Forelimb muscle (tissue), 1 donor: Measurements from ENCODE around the gene CDH11. TPM values are rescaled to one million over a fixed set of nuclear protein-coding genes. Genes with fewer than 3 reads are reported as not detected.

Experiments used
- DNase-seq: peaks from one replicate; pipeline ENCODE4 v3.0.0-alpha.2; 2013; ENCODE audit warnings: low read depth
- polyA plus RNA-seq: library from polyadenylated mRNA; unstranded; fragments of 120-200 nt; gene quantifications from one replicate; pipeline ENCODE4 v1.2.1, GENCODE V29; 2013; ENCODE audit not compliant: insufficient read length

The CDH11 gene
- polyA plus RNA-seq, 1 donor = 43.2 TPM

DNA sequence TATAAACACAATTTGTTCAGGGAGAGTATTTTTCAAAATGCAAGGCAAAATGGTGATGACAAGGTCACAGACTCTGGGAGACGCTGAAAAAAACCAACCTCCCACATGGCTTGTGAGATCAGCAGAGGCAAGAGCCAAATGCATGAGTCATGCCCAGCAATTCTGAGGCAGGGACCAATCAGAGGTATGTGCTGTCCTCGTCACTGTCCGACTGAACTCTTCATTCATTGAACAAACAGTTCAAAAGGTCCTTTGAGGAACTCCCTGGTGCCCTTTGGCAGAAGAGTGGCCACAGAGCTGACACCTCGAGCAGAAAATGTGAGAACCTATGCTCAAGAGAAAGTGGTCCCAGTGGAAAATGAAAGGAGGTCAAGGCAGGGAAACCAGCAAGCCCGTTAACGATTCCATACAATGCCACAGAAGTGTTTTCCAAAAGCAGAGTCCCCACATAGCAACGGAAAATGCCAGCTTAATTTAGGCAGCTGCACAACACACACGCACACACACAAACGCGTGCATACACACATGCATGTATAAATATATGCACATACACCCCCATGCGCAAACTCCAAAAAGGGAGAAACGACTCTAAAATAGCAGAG lies 50.9 kb downstream of the CDH11 start:
- DNase-seq = no peak

DNA sequence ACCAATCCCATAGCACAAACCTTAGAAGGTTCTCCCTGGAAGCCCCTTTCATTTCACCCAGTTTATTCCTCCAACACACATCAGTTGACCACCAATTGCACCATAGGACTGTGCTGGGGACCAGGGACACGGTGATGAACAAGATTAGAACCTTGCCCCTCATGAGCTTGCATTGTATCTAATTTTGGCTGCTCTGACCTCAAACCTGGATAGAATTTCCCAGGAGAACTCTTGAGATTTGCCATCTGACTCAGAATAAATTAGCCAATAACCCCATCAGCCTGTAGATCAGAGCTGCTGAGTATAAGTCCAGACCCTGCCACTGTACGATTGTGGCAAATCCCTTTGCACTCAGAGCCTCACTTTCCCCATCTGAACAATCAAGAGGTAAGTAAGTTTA lies 52.1 kb downstream of the CDH11 start:
- no peak for DNase-seq

DNA sequence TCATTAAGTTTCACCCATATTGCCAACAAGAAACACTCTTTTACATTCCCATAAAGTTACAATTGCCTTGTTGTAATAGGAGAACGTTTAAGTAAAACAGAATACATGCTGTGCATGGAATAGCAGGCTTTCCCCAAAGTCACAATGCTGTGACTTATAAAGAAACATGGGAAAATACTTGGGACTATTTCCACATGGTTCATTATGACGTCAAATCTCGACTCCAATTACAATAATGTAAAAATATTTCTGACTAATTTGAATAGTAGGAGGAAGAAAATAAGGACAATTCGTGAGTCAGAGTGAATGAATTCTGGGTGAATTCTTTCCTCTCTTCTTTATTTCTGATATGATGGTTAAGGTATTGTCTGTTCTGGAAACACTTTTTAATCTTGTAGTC lies 52.8 kb downstream of the CDH11 start:
- no peak for DNase-seq

DNA sequence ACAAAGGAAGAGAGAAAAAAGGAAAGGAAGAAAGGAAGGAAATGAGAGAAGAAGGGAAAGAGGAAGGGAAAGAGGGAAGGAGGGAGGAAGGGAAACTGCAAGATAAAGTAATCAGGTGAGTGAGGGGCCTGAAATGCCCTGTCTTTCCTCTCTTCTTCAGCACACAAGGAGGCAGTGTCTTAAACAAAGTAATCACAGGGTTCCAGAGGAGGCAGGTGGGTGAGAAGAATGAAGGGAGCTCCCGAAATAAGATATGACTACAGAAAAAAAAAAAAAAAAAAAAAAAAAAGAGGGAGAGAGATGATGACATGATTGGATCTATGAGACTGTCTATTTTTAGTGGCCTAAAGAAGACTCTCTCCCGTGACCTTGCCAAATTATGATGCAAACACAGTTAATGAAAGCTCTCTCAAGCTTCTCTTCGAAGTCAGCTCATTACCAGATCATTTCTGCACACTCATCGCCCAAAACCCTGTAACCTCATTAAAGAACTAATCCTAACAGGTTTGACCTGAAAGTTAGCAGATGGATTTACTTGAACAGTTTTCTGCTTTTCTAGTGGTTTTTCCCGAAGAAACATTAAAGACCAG lies 53.6 kb downstream of the CDH11 start:
- DNase-seq = no peak

DNA sequence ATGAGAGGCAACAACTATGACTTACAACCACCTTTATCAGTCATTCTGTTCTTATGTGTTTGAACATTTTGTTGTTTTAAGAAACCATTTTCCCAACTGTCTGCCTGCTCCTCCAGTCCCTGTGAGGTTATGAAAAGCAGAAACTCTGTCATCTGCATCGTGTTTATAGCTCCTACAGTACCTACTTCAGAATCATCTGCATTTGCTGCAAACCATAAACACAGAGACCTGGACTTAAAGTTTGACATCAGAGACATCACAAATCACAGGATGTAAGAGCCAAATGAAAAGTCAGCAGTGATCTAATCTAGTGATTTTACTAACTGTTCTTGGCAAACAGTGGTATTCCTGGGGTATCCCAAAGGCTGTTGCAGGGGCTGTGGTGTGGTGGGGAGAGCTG lies 55.2 kb downstream of the CDH11 start:
- no peak for DNase-seq

DNA sequence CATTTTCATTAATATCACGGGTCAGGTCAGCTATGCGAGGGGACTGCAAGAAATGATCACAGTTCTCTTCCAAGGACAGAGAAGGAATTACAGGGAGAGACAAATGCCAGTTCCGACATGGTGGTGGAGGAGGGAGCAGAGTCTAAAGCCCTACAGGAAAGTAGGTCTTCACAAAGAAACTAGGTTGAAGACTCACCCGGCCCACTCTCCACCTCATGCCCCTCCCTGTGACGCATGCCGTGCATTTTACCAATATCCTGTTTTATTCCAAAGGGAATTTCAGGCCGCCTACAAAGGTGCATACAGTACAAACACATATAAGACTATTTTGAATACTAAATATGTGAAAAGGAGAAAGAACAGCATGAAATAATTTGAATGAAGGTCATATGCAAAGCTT lies 56.8 kb downstream of the CDH11 start:
- DNase-seq = no peak

DNA sequence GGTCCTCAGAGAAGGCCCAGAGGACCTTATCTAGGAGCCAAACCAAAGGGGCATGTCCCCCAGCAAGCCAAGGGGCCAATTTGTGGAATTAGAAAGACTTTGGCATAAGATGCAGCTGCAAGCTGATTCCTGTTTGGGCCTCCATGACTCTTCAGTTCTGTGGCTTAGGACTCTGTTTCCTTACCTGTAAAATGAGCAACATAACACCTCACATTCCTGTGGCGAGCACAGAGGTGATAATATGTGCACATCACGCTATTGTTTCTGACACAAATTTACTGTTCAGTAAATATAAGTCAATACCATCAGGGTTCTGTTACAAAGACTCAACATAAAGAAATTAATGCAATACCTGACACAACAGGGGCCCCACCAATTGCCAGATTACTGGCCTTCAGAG lies 57.7 kb downstream of the CDH11 start:
- DNase-seq = no peak

DNA sequence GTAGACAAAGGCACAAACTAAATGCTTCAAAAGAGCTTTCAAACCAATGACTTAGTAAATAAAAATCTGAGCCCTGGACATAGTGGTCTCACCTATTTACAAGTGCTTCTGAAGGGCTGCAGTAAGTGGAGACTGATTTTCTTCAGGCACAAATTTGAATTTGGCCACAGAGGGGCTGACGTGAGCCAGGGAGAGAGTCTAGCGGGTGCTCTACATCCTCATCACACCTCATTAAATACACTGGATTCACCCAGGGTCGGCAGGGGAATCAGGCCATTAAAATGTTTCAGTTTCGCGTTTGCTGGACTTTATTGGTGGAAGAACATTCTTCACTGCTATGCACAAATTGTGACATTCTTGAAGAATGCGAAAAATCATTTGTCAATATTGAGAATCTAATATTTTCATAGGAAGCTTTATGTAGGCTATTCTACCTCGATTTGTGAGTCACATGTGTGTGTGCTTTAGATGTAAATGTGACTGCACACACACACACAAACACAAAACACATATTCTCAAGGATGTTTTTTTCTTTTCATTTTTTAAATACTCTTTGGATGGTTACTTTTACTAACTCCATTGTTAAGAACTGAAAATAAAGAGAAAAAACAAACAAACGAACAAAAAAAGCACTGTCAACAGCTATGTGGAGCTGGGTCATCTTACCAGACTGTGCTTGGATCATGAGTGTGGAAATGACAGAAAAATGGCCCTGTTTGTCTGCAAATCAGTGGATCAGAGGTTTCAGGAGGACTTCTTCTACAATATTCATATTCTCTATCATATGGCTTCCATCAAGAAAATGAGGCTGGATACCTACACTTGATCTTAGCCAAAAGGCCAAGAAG lies 58.9 kb downstream of the CDH11 start:
- no peak for DNase-seq

DNA sequence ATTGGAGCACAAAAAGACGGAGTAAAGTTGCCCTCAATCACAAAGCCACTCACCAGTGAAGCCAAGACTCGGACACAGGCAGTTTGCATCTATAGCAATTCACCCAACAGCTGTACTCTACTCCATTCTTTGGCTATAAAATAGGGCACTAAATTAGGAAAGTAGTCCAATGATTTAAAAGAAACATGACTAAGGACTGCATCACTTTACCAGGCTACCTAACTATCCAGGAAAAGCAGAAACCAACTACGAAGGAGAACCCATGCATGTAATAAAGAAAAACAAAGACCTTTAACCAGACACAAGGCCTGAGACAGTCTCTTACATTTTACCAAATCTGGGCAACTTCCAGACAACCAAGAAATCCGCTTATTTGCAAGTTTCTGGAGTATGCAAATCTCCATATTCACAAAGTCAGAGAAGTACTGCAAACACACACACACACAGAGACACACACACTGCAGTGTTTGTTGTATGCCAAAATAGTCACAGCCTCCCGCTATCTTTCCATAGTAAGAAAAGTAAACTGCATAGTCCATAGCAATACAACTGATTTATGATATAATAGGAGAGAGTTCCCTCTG lies 59.8 kb downstream of the CDH11 start:
- no peak for DNase-seq

DNA sequence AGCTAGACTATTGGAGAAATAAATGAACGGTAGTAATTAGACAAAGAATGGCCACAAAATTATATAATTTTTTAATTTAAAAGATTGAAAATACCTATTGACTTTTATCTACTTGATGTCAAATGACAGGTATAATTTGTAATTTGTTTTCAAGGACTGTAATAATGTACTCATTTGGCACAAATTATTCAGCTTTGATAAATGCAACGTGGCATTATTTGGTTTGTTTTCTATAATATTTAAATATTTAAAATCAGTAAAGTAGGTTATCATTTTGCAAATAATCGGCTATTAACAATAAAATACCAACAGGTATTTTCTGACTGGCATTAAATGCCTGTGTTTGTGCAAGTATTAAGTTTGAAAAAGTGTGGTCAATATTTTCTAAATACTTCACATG lies 60.6 kb downstream of the CDH11 start:
- no peak for DNase-seq

DNA sequence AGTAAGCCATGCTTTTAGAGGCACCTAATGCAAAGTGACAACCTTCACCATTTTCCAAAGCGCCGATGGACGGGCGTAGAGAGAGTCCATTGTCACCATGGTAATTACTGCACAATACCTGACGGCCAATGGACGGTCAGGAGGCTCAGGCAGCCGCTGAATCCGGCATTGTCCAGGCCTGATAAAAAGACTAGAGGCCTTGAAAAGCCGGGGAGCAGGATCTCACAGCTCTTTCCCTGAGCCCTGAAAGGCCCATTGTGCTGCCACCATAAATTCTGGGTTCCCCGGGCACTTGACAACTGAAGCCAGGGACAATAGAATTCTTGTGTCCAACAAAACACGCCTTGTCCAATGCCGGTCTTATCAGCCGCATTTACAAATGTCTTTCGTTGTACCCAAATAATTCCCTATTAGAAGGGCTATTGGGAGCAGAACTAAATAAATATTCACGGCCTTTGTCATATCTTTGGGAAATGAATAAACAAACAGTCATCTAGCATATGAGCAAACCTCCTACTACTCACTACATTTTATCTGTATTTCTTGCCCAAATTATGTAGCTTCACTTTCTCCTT lies 62.4 kb downstream of the CDH11 start:
- DNase-seq = no peak

DNA sequence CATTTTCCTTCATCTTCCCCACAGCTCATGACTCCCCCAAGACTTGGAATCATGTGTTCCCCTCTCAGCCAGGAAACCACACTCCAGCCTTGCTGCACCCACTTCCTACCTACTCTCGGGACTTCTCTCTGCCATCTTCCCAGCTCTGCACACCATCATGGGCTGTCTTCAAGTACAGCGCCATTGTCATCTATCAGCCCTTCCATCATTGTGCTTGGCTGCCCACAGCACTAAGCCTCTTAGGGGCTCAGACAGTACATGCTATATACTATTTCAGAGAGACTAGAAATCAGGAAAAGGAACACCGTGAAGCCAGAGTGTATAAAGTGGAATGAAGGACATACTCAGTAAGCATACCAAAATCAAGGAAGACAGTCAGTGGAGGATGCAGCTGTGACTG lies 64.7 kb downstream of the CDH11 start:
- no peak for DNase-seq

DNA sequence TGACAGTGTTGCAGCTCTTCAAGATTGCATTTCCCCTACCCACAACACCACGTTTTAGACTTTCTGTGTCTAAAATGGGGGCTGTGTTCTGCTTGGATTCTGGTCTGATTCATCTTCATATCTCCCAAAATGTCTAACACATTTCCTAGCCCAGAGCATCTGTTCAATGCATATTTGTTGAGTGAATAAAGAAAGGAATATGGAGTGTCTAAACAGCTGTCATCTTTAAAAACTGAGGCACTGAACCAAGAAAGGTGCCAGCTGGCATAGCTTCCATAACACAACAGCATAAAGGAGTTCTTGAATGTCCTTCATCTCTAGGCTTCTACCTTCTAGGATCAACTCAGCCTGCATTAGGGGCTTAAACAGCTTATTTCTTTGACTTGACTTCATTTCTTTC lies 67.4 kb downstream of the CDH11 start:
- DNase-seq = no peak

DNA sequence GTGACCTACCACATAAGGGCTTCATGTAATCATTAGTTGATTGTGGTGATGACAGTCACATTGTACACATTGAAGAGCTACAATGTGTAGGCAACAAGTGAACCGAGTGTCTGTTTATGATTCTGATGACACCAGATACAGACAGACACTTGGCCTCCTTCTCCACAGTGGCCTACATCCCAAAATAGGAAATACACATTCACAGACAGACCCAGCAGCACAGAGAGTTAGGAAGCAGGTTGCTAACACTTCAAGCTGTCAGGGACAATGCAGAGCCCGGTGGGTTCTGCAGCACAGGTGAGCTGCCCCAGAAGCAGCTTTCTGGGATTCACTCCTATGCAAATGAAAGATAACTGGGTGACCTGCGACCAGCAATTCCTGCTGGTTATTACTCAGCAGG lies 72.2 kb downstream of the CDH11 start:
- DNase-seq = no peak

DNA sequence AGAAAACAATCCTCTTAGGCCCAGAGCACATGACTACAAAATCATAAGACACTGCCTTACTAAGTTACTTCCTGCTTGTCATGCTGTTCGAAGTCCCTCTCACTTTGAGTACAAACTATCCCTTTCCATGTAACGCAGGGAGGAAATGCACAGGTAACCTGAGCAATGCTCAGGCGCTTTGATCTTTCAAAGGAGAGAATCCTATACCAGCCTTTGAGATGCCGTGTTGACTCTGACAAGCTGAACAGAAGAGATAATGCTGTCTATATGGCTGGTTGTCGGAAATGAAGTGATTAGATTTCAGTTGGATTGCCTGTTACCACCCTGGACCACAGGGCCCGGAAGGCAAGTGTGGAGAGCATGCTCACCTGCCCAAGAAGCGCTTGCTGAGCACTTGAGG lies 75.9 kb downstream of the CDH11 start:
- DNase-seq = no peak

DNA sequence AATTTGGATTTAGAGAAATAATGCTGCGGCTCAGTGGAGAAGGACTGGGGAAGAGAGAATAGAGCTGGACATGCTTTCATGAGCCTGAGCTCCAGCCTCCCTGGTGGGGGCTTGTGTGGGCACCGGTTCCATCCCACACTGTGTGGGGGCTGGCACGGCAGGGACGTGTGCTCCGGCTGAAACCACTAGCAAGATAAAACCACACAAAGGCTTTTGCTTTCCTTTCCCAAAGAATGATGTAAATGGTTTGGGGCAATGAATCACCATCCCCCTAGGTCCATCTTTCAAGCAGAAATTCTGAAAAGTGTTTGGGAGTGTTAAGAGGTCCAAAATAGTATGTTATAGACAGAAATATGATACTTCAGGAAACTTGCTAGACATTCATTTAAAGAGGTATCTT lies 77.0 kb downstream of the CDH11 start:
- no peak for DNase-seq

DNA sequence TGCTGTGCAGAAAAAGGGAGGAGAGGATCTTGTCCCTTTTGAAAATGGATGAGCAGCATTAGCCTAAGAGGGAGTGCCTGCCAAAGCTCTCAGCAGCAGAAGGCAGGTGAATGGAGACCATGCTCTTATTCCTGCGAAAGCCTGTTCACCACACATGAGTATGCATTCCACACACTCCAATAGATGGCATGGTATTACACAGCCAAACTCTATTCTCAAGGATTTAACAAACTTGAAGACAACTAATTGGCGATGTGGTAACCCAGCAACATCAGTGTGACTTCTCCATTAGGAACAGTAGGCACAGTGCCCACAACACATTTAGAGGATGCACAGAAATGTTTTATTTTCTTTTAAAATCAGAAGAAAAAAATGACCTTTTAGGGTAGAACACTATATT lies 77.8 kb downstream of the CDH11 start:
- DNase-seq = no peak

DNA sequence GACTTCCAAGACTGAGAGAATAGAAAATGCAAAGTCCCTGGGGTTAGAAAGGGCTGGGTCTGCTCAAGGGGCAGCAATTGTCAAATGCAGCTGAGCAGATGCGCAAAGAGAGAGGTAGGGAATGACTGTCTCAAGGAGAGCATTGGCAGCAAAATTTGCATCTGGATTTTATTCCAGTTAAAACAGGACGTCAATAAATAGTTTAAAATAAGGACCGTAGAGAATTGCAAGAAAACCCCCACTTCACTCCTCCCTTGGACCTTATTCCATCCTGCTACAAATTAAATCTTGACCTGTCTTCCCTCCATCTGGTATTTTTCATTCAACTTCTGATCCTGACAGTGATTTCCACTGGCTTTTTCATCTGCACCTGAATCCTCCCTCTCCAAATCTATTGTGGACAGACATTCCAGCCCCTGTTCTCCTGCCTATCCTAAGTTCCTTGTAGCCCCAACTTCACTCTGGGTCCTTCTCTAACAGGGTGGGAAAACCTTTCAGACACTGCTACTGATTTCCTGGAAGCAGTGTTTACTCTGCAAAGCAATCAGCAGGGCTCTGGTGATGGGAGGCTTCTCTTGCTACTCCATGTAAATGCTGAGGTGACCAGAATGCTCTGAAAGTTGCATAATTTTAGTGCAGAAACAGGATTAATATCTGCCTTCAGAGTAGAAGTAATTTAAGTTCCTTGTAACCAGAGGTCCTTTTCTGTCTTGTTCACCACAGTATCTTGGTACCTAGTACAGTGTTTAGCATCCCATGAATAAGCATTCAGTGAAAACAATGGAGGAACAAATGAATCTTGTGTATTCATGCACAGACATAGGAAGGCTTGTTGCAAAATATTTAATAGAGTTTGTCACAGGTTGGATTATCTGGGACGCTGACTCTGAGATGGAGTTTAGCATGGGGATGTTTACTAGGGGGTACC lies 79.2 kb downstream of the CDH11 start:
- DNase-seq = no peak

DNA sequence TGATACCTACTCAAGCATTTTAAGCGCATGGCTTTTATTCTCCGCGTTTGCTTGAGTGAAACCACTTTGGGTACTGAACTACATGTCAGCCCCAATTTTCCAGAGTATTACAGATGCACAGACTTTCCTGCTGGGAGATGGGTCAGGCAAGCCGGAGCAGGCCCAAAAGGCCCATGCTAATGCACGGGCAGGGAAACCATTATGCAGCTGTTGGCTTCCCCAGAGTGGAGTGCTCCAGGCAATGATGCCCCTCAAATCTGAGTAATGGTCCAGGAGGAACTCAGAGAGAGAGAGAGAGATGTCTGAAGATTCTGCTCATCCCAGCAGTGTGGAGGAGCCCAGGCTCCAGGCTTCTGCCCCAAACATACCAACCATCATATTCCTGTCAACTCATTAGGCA lies 80.2 kb downstream of the CDH11 start:
- DNase-seq = no peak

DNA sequence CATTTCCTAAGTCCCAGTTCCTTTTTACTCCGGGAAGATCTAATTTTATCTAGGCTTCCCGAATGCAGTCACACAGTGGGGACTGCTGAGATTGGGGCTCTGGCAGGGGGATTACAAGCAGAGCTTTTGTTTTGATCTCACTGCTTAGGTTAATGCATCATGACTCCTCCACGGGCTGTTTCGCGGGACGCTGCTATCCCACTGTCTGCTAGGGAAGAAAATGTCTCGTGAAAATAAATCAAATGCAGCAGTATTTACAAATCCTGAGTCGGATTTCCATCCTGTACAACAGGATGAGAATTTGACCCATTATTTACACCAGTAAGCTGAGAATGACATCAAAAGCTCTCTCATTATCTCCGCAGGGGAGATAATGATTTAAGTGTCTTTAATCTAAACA lies 83.8 kb downstream of the CDH11 start:
- no peak for DNase-seq

DNA sequence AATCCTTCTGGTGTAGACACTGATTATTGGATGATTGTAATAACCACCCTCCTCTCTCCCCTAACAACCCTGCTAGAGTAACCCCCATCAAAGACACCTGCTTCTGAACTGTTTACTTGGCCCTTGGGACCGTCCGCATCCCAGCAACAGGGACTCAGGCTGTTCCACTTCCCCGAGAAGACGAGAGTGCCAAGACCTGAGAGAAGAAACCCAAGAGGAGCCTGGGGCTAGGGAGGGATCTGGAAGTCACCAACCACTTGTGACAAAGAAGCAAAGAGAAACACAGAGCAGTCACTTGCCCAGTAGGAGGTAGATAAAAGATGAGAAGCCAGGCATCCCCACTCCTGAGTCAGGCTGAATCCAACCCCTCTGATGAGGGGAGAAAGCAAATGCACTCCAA lies 84.3 kb downstream of the CDH11 start:
- DNase-seq = no peak
